K562 (cell line): ENCODE results near the gene DNAJC25. TPM values are rescaled to one million over a fixed set of nuclear protein-coding genes. Genes with fewer than 3 reads are reported as not detected.

ENCODE experiments used
- ARID3A ChIP-seq: IDR thresholded peaks from 2 replicates; pipeline ENCODE4 v1.6.1; 2012; ENCODE audit warnings: low read depth, low read length, improper control_type of control experiment, borderline replicate concordance
- BRCA1 ChIP-seq, 2 experiments: fragments of 450-650 bp in 1 of 2; sonication (generic) in 1 of 2; formaldehyde crosslinking in 1 of 2; IDR thresholded peaks; 2 replicates each; pipeline versions ENCODE4 v1.5.0 to v1.6.1; 2017 to 2020; ENCODE audit warnings: mild to moderate bottlenecking in 1 of 2, missing genetic modification reagents in 1 of 2
- CBFA2T3 ChIP-seq: fragments of 450-650 bp; IDR thresholded peaks from 2 replicates; pipeline ENCODE4 v1.6.1; 2017
- CSDE1 ChIP-seq, 2 experiments: fragments of 450-650 bp; IDR thresholded peaks; 2 replicates each; pipeline ENCODE4 v1.6.1; 2016; ENCODE audit warnings: mild to moderate bottlenecking in 1 of 2
- HBP1 ChIP-seq: fragments of 450-650 bp; formaldehyde crosslinking; IDR thresholded peaks from 2 replicates; pipeline ENCODE4 v1.4.0; 2022; ENCODE audit warnings: missing genetic modification characterization
- HNRNPK ChIP-seq: fragments of 200-400 bp; formaldehyde crosslinking; IDR thresholded peaks from one replicate; pipeline ENCODE4 v1.6.1; 2018; ENCODE audit warnings: mild to moderate bottlenecking, low read depth, low read length; ENCODE audit not compliant: poor library complexity, severe bottlenecking
- JUNB ChIP-seq: fragments of 450-650 bp; formaldehyde crosslinking; conservative IDR thresholded peaks from 2 replicates; pipeline ENCODE4 v1.4.0; 2020; ENCODE audit warnings: mild to moderate bottlenecking
- KLF1 ChIP-seq: fragments of 450-650 bp; IDR thresholded peaks from 2 replicates; pipeline ENCODE4 v1.6.1; 2016; ENCODE audit warnings: missing genetic modification characterization, missing compliant biosample characterization
- MLLT1 ChIP-seq, 2 experiments: fragments of 450-650 bp; IDR thresholded peaks; 2 replicates each; pipeline ENCODE4 v1.6.1; 2016
- NFE2 ChIP-seq: IDR thresholded peaks from 2 replicates; pipeline ENCODE4 v1.6.1; 2014; ENCODE audit warnings: antibody characterized with exemption, low read depth
- PYGO2 ChIP-seq: fragments of 450-650 bp; IDR thresholded peaks from 2 replicates; pipeline ENCODE4 v1.6.1; 2016; ENCODE audit warnings: mild to moderate bottlenecking, missing genetic modification characterization, moderate library complexity, missing compliant biosample characterization
- RNF219 ChIP-seq: fragments of 250-450 bp; sonication (Bioruptor Pico); IDR thresholded peaks from 2 replicates; pipeline ENCODE4 v1.5.0; 2022; ENCODE audit warnings: mild to moderate bottlenecking
- TAF9B ChIP-seq: fragments of 450-650 bp; IDR thresholded peaks from 2 replicates; pipeline ENCODE4 v1.6.1; 2018; ENCODE audit warnings: mild to moderate bottlenecking; ENCODE audit not compliant: partially characterized antibody
- ZBTB7A ChIP-seq: IDR thresholded peaks from 2 replicates; pipeline ENCODE4 v1.6.1; 2011; ENCODE audit warnings: low read depth, mild to moderate bottlenecking, low read length, moderate library complexity, borderline replicate concordance; ENCODE audit not compliant: control insufficient read depth
- ZNF280A ChIP-seq: fragments of 450-650 bp; IDR thresholded peaks from 2 replicates; pipeline ENCODE4 v1.6.1; 2018; ENCODE audit warnings: mild to moderate bottlenecking, low read depth; ENCODE audit not compliant: partially characterized antibody
- ZZZ3 ChIP-seq: fragments of 450-650 bp; IDR thresholded peaks from 2 replicates; pipeline ENCODE4 v1.6.1; 2016; ENCODE audit warnings: antibody characterized with exemption, mild to moderate bottlenecking, moderate library complexity
- polyA plus RNA-seq, 8 experiments: library from polyadenylated mRNA; depleted of rRNA in 4 of 8; stranded (reverse) in 5 of 8; unstranded in 3 of 8; fragments of >200 nt; fragmentation: Nextera tagmentation in 2 of 8; fragmentation: Illumina TruSeq in 1 of 8; extraction: Ambion mirVana in 2 of 8; extraction: Trizol in 1 of 8; gene quantifications; 2 replicates each; pipeline versions ENCODE4 v1.2.1 to v1.2.3, GENCODE V29; 2011 to 2014; ENCODE audit warnings: inconsistent platforms in 1 of 8, missing spikeins in 1 of 8
- total RNA-seq, 7 experiments: library from RNA; depleted of rRNA in 6 of 7; stranded (reverse); fragments of >200 nt in 6 of 7; fragmentation: Illumina TruSeq in 2 of 7; extraction: Trizol in 2 of 7; gene quantifications; 2 replicates each; pipeline versions ENCODE4 v1.2.1 to v1.2.3, GENCODE V29; 2011 to 2021; ENCODE audit warnings: low replicate concordance in 1 of 7

The DNAJC25 gene
- total and polyA plus RNA-seq, 9 of the 15 experiments (the other 6 are each of a cell fraction or from before 2014, with no cell fraction given) = 3.7 to 11.2 (median 7.1) TPM

- TF ChIP-seq TAF9B (peak; percentile 11), HBP1 (no peak), BRCA1 (IDR thresholded peaks at IDR 0.05) (no peak), BRCA1 (CRISPR knock-in tag; IDR thresholded peaks at IDR 0.05) (peak; percentile 93; the same call in 1 of the 2 replicates), CBFA2T3 (no peak), PYGO2 (tag) (no peak), NFE2 (no peak), ZNF280A (no peak), ARID3A (no peak), ZBTB7A (0 out of 2 replicates have a peak, but pooled peaks have one; percentile 16), RNF219 (CRISPR knock-in tag) (no peak), HNRNPK (no peak), JUNB (no peak), ZZZ3 (no peak), MLLT1 (IDR thresholded peaks at IDR 0.05) (no peak), CSDE1 (IDR thresholded peaks at IDR 0.05) (peak in 1 of 2 experiments; percentile 82; a peak in 1 of 4 replicates), KLF1 (tag) (no peak)
Measured at GRCh38 chr9:111631214-111631971, at the start of gene DNAJC25 (continued).
